ENCODE data around the gene KCTD14.
"Not testable (repeated sequence)": the region's sequence is repeated elsewhere in the genome, so short reads cannot be mapped to it uniquely, and the experiment has no call there.

Gene KCTD14

GRCh38 chr11:78045851-78046485 is 22.9 kb upstream of the KCTD14 start:
- H3K27ac ChIP-seq: no peak overlapping the region
- TF ChIP-seq ZFX (IDR thresholded peaks at IDR 0.05; ENCODE audit: borderline replicate concordance) (no peak), CTCF (IDR thresholded peaks at IDR 0.05) (peak; percentile 99)

- H3K27ac ChIP-seq: no peak overlapping the region
- no peak for TF ChIP-seq CTCF (IDR thresholded peaks at IDR 0.05)
- TF ChIP-seq ZFX (IDR thresholded peaks at IDR 0.05; ENCODE audit: borderline replicate concordance): no peak
Observed at GRCh38 chr11:78044706-78045105, 21.6 kb upstream of the KCTD14 start.

GRCh38 chr11:78041843-78042440 is 18.9 kb upstream of the KCTD14 start:
- no peak overlapping the region for H3K27ac ChIP-seq
- TF ChIP-seq ZFX (IDR thresholded peaks at IDR 0.05; ENCODE audit: borderline replicate concordance) (no peak), CTCF (IDR thresholded peaks at IDR 0.05) (no peak)

GRCh38 chr11:78041380-78041719 is 18.3 kb upstream of the KCTD14 start:
- H3K27ac ChIP-seq: not testable (repeated sequence)

GRCh38 chr11:78040691-78041379 is 17.8 kb upstream of the KCTD14 start:
- no peak overlapping the region for H3K27ac ChIP-seq
- TF ChIP-seq CTCF (IDR thresholded peaks at IDR 0.05) (no peak), ZFX (IDR thresholded peaks at IDR 0.05; ENCODE audit: borderline replicate concordance) (no peak)

- no peak overlapping the region for H3K27ac ChIP-seq
- no peak for TF ChIP-seq ZFX (IDR thresholded peaks at IDR 0.05; ENCODE audit: borderline replicate concordance)
- no peak for TF ChIP-seq CTCF (IDR thresholded peaks at IDR 0.05)
Observed at GRCh38 chr11:78039919-78040671, 17.0 kb upstream of the KCTD14 start.

- no peak for TF ChIP-seq CTCF (IDR thresholded peaks at IDR 0.05)
- TF ChIP-seq ZFX (IDR thresholded peaks at IDR 0.05; ENCODE audit: borderline replicate concordance): no peak
- no peak overlapping the region for H3K27ac ChIP-seq
Observed at GRCh38 chr11:78039391-78039918, 16.4 kb upstream of the KCTD14 start.

Data from 22Rv1 (cell line).